Left lung (tissue), 10 donors: ENCODE data around the gene GMPPA. TPM values are rescaled to one million over a fixed set of nuclear protein-coding genes. Genes with fewer than 3 reads are reported as not detected.
A peak's percentile ranks its signal among the peaks of the same experiment; 100 is the strongest.

Source experiments
- ATAC-seq: fragments of 200-7000 bp; cut with Tn5 transposase; one replicate; pipeline ENCODE4 v1.9.1; 2020; ENCODE audit warnings: moderate library complexity
- DNase-seq, 4 donors: peaks; one replicate each; pipeline ENCODE4 v3.0.0-alpha.2; 2013 to 2020
- H3K27ac ChIP-seq, 2 donors: fragments of 200-600 bp; sonication (generic) in 1 of 2; one replicate each; pipeline versions ENCODE4 v1.5.0 to v1.8.0; 2020 to 2021
- H3K27me3 ChIP-seq, 2 donors: fragments of 200-600 bp; sonication (generic) in 1 of 2; one replicate each; pipeline versions ENCODE4 v1.5.0 to v1.8.0; 2020 to 2021
- H3K36me3 ChIP-seq, 2 donors: fragments of 200-600 bp; sonication (generic) in 1 of 2; one replicate each; pipeline versions ENCODE4 v1.5.0 to v1.8.0; 2020 to 2021
- H3K4me1 ChIP-seq, 2 donors: fragments of 200-600 bp; one replicate each; pipeline ENCODE4 v1.8.0; 2021
- H3K4me3 ChIP-seq, 2 donors: fragments of 200-600 bp; sonication (generic) in 1 of 2; one replicate each; pipeline versions ENCODE4 v1.5.0 to v1.8.0; 2020 to 2021; ENCODE audit warnings: mild to moderate bottlenecking in 1 of 2
- H3K9me3 ChIP-seq, 2 donors: fragments of 200-600 bp; sonication (generic) in 1 of 2; one replicate each; pipeline versions ENCODE4 v1.5.0 to v1.8.0; 2020 to 2021
- CTCF ChIP-seq, 2 donors: fragments of 200-600 bp; sonication (generic) in 1 of 2; IDR thresholded peaks; one replicate each; pipeline versions ENCODE4 v1.5.0 to v1.8.0; 2021; ENCODE audit warnings: antibody characterized with exemption in 2 of 2
- intact Hi-C, 2 donors: fragments of 100-400 bp; cut with DNase I; formaldehyde crosslinking; loops; one replicate each; pipeline versions ENCODE4 v1.11.2 to v1.14.2; 2022
- polyA plus RNA-seq, 6 donors: library from polyadenylated mRNA; unstranded; fragments of 120-200 nt; gene quantifications; one replicate each; pipeline ENCODE4 v1.2.1, GENCODE V29; 2013; ENCODE audit not compliant: insufficient read length in 6 of 6
- total RNA-seq, 2 donors: library from RNA; stranded (reverse); fragmentation: NEBNext Ultra II Directional; extraction: Animal tissue kit (Norgen Biotek cat#: 25700); gene quantifications; one replicate each; pipeline ENCODE4 v1.2.1, GENCODE V29; 2021
- donor health status: DM: no; HTN: yes; CAD: no.
- donor health status: DM: no; HTN: no; CAD: no.

Gene GMPPA
- total and polyA plus RNA-seq, 8 donors, result 20.6 to 50.1 (median 25.4) TPM

GRCh38 chr2:219485201-219485580 is 13.5 kb upstream of the GMPPA start:
- Histone ChIP-seq H3K4me1 (peaks cover 0 to 16% of the 10 kb centered on the region in 2 donors), H3K27me3 (peaks cover 33 to 95% of the 10 kb centered on the region in 2 donors), H3K9me3 (no peaks in the 10 kb centered on the region), H3K36me3 (no peaks in the 10 kb centered on the region), H3K27ac (no peak overlapping the region), H3K4me3 (no peak overlapping the region)
- intact Hi-C loops, result no loop called here
- no peak for ATAC-seq
- DNase-seq, result peak in 1 of 4 donors; percentile 53
- no peak for TF ChIP-seq CTCF (IDR thresholded peaks at IDR 0.05)

GRCh38 chr2:219486380-219486959 is 12.2 kb upstream of the GMPPA start:
- Histone ChIP-seq H3K4me3 (no peak overlapping the region), H3K9me3 (no peaks in the 10 kb centered on the region), H3K4me1 (peaks cover 0 to 16% of the 10 kb centered on the region in 2 donors), H3K27ac (no peak overlapping the region), H3K27me3 (peaks cover 33 to 97% of the 10 kb centered on the region in 2 donors), H3K36me3 (no peaks in the 10 kb centered on the region)
- no peak for ATAC-seq
- DNase-seq, result peak in 1 of 4 donors; percentile 35
- TF ChIP-seq CTCF (IDR thresholded peaks at IDR 0.05), result no peak
- intact Hi-C loops, result no loop called here

GRCh38 chr2:219488149-219488843 is 10.4 kb upstream of the GMPPA start:
- no peak for TF ChIP-seq CTCF (IDR thresholded peaks at IDR 0.05)
- H3K4me1 ChIP-seq, result peaks cover 0 to 16% of the 10 kb centered on the region in 2 donors
- no peaks in the 10 kb centered on the region for H3K9me3 ChIP-seq
- DNase-seq (peak in 1 of 4 donors; percentile 60), ATAC-seq (no peak)
- no peaks in the 10 kb centered on the region for H3K36me3 ChIP-seq
- H3K27me3 ChIP-seq, result peaks cover 27 to 98% of the 10 kb centered on the region in 2 donors
- no peak overlapping the region for H3K27ac ChIP-seq
- no peak overlapping the region for H3K4me3 ChIP-seq
- intact Hi-C loops, result no loop called here

- no peak for TF ChIP-seq CTCF (IDR thresholded peaks at IDR 0.05)
- ATAC-seq, result no peak
Measured at GRCh38 chr2:219488844-219489194, 9.9 kb upstream of the GMPPA start.

GRCh38 chr2:219489315-219489714 is 9.4 kb upstream of the GMPPA start:
- Histone ChIP-seq H3K36me3 (no peaks in the 10 kb centered on the region), H3K27ac (no peak overlapping the region), H3K27me3 (peaks cover 17 to 98% of the 10 kb centered on the region in 2 donors), H3K4me3 (no peak overlapping the region), H3K9me3 (no peaks in the 10 kb centered on the region), H3K4me1 (peaks cover 0 to 8% of the 10 kb centered on the region in 2 donors)
- TF ChIP-seq CTCF (IDR thresholded peaks at IDR 0.05), result no peak
- ATAC-seq, result no peak
- DNase-seq, result peak in 1 of 4 donors; percentile 45
- intact Hi-C loops, result no loop called here

More at GRCh38 chr2:219488844-219489194, 9.9 kb upstream of the GMPPA start:
- Histone ChIP-seq H3K4me3 (no peak overlapping the region), H3K27me3 (peaks cover 22 to 98% of the 10 kb centered on the region in 2 donors), H3K9me3 (no peaks in the 10 kb centered on the region), H3K36me3 (no peaks in the 10 kb centered on the region), H3K4me1 (peaks cover 0 to 13% of the 10 kb centered on the region in 2 donors), H3K27ac (no peak overlapping the region)
- peak in 1 of 4 donors; percentile 53 for DNase-seq
- intact Hi-C loops, result no loop called here
